K562 (cell line): ENCODE data around the gene MYO3B. TPM values are rescaled to one million over a fixed set of nuclear protein-coding genes. Genes with fewer than 3 reads are reported as not detected.
A peak's percentile ranks its signal among the peaks of the same experiment; 100 is the strongest.

Experiments
- E4F1 ChIP-seq: fragments of 250-450 bp; sonication (Bioruptor Pico); IDR thresholded peaks from 2 replicates; pipeline ENCODE4 v1.5.0; 2021; ENCODE audit warnings: mild to moderate bottlenecking, borderline replicate concordance
- GATAD2B ChIP-seq: fragments of 450-650 bp; IDR thresholded peaks from 2 replicates; pipeline ENCODE4 v1.6.1; 2017; ENCODE audit warnings: mild to moderate bottlenecking, borderline replicate concordance
- HSF4 ChIP-seq: fragments of 250-450 bp; sonication (Bioruptor Pico); IDR thresholded peaks from 2 replicates; pipeline ENCODE4 v2.1.2; 2022; ENCODE audit warnings: mild to moderate bottlenecking, moderate library complexity, borderline replicate concordance
- IFI16 ChIP-seq: fragments of 250-450 bp; sonication (Bioruptor Pico); IDR thresholded peaks from 2 replicates; pipeline ENCODE4 v2.1.2; 2022; ENCODE audit warnings: mild to moderate bottlenecking, inconsistent platforms
- MECOM ChIP-seq: fragments of 250-450 bp; sonication (Bioruptor Pico); IDR thresholded peaks from 2 replicates; pipeline ENCODE4 v1.8.0; 2022; ENCODE audit warnings: inconsistent platforms
- MTA3 ChIP-seq: fragments of 450-650 bp; formaldehyde crosslinking; IDR thresholded peaks from 2 replicates; pipeline ENCODE4 v1.6.1; 2017; ENCODE audit warnings: mild to moderate bottlenecking, borderline replicate concordance
- NR4A1 ChIP-seq, 2 experiments: fragments of 250-450 bp in 1 of 2; fragments of 450-650 bp in 1 of 2; sonication (Bioruptor Pico) in 1 of 2; IDR thresholded peaks; 2 replicates each; pipeline versions ENCODE4 v1.4.0 to v1.6.1; 2016 to 2020; ENCODE audit warnings: mild to moderate bottlenecking in 2 of 2, missing compliant biosample characterization in 1 of 2, missing genetic modification characterization in 1 of 2, moderate library complexity in 1 of 2
- ZFP1 ChIP-seq: fragments of 450-650 bp; formaldehyde crosslinking; IDR thresholded peaks from 2 replicates; pipeline ENCODE4 v1.4.0; 2020; ENCODE audit warnings: mild to moderate bottlenecking, mixed read lengths
- ZNF165 ChIP-seq: fragments of 250-450 bp; sonication (Bioruptor Pico); IDR thresholded peaks from 2 replicates; pipeline ENCODE4 v1.4.0; 2020; ENCODE audit warnings: borderline replicate concordance
- ZNF23 ChIP-seq: fragments of 250-450 bp; sonication (Bioruptor Pico); IDR thresholded peaks from 2 replicates; pipeline ENCODE4 v1.4.0; 2020; ENCODE audit warnings: mild to moderate bottlenecking
- ZNF253 ChIP-seq: fragments of 250-450 bp; sonication (Bioruptor Pico); conservative IDR thresholded peaks from 2 replicates; pipeline ENCODE4 v1.6.1; 2021; ENCODE audit warnings: mild to moderate bottlenecking
- polyA plus RNA-seq, 8 experiments: library from polyadenylated mRNA; depleted of rRNA in 4 of 8; stranded (reverse) in 5 of 8; unstranded in 3 of 8; fragments of >200 nt; fragmentation: Nextera tagmentation in 2 of 8; fragmentation: Illumina TruSeq in 1 of 8; extraction: Ambion mirVana in 2 of 8; extraction: Trizol in 1 of 8; gene quantifications; 2 replicates each; pipeline versions ENCODE4 v1.2.1 to v1.2.3, GENCODE V29; 2011 to 2014; ENCODE audit warnings: inconsistent platforms in 1 of 8, missing spikeins in 1 of 8
- total RNA-seq, 7 experiments: library from RNA; depleted of rRNA in 6 of 7; stranded (reverse); fragments of >200 nt in 6 of 7; fragmentation: Illumina TruSeq in 2 of 7; extraction: Trizol in 2 of 7; gene quantifications; 2 replicates each; pipeline versions ENCODE4 v1.2.1 to v1.2.3, GENCODE V29; 2011 to 2021; ENCODE audit warnings: low replicate concordance in 1 of 7
- TF ChIP-seq, protein P1 (sequence below): fragments of 250-450 bp; sonication (Bioruptor Pico); IDR thresholded peaks from 2 replicates; pipeline ENCODE4 v1.5.0; 2020; ENCODE audit warnings: mild to moderate bottlenecking
- TF ChIP-seq, protein P2 (sequence below), 3 experiments: fragments of 200-800 bp in 1 of 3; fragments of 250-450 bp in 1 of 3; fragments of 450-650 bp in 1 of 3; sonication (Bioruptor Pico) in 1 of 3; sonication (Bioruptor generic) in 1 of 3; formaldehyde crosslinking in 1 of 3; IDR thresholded peaks; 2 replicates each; pipeline versions ENCODE4 v1.6.1 to v1.8.0; 2016 to 2022; ENCODE audit warnings: mild to moderate bottlenecking in 2 of 3, missing genetic modification characterization in 2 of 3, missing compliant biosample characterization in 1 of 3, moderate library complexity in 1 of 3
- TF ChIP-seq, protein P3 (sequence below): fragments of 250-450 bp; sonication (Bioruptor Pico); IDR thresholded peaks from 2 replicates; pipeline ENCODE4 v1.4.0; 2020; ENCODE audit warnings: mild to moderate bottlenecking, moderate library complexity
- TF ChIP-seq, protein P4 (sequence below): fragments of 250-450 bp; sonication (Bioruptor Pico); IDR thresholded peaks from 2 replicates; pipeline ENCODE4 v1.8.0; 2022; ENCODE audit warnings: moderate library complexity, mild to moderate bottlenecking, inconsistent platforms

The MYO3B gene
- total and polyA plus RNA-seq, 9 of the 15 experiments (the other 6 are each of a cell fraction or from before 2014, with no cell fraction given): 2.7 to 6.5 (median 3.6) TPM

DNA sequence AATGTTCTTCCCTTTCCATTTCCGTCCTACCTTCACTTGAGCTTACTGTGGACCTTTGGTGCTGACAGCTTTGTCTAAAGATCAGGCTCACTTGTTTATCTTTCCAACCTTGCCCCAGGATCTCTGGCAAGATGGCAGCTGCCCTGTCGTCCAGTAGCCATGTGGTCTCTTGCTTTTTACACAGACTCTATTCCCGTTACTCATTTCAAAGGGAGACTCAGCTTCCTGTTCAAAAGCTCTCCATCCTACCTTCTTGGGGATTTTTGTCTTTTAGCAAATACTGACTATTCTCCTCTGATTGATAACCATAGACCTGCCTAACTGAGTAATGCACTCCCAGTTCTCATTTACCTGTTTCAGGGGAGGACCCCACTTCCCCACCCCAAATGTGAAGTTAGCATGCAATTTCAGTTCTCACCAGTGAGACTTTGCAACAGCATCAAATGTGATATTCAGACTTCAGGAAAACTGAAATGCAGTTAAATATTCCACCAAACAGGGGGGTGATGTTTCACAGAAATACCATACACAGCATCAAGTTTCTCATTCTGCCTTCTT is 184.4 kb downstream of the MYO3B start (continued):
- TF ChIP-seq, protein P1, sequence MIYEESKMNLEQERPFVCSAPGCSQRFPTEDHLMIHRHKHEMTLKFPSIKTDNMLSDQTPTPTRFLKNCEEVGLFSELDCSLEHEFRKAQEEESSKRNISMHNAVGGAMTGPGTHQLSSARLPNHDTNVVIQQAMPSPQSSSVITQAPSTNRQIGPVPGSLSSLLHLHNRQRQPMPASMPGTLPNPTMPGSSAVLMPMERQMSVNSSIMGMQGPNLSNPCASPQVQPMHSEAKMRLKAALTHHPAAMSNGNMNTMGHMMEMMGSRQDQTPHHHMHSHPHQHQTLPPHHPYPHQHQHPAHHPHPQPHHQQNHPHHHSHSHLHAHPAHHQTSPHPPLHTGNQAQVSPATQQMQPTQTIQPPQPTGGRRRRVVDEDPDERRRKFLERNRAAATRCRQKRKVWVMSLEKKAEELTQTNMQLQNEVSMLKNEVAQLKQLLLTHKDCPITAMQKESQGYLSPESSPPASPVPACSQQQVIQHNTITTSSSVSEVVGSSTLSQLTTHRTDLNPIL (CRISPR knock-in tag): no peak
- TF ChIP-seq ZNF23 (CRISPR knock-in tag) (no peak), ZNF253 (CRISPR knock-in tag) (no peak), MTA3 (no peak), ZFP1 (CRISPR knock-in tag) (0 out of 2 replicates have a peak, but pooled peaks have one; percentile 60), IFI16 (CRISPR knock-in tag) (0 out of 2 replicates have a peak, but pooled peaks have one; percentile 45), ZNF165 (0 out of 2 replicates have a peak, but pooled peaks have one; percentile 61), MECOM (0 out of 2 replicates have a peak, but pooled peaks have one; percentile 10), GATAD2B (no peak), HSF4 (CRISPR knock-in tag) (peak; percentile 19; the same call in 1 of the 2 replicates), E4F1 (CRISPR knock-in tag) (no peak), NR4A1 (CRISPR knock-in tag; IDR thresholded peaks at IDR 0.05) (no peak), NR4A1 (tag; IDR thresholded peaks at IDR 0.05) (peak; percentile 94)
- TF ChIP-seq, protein P2, sequence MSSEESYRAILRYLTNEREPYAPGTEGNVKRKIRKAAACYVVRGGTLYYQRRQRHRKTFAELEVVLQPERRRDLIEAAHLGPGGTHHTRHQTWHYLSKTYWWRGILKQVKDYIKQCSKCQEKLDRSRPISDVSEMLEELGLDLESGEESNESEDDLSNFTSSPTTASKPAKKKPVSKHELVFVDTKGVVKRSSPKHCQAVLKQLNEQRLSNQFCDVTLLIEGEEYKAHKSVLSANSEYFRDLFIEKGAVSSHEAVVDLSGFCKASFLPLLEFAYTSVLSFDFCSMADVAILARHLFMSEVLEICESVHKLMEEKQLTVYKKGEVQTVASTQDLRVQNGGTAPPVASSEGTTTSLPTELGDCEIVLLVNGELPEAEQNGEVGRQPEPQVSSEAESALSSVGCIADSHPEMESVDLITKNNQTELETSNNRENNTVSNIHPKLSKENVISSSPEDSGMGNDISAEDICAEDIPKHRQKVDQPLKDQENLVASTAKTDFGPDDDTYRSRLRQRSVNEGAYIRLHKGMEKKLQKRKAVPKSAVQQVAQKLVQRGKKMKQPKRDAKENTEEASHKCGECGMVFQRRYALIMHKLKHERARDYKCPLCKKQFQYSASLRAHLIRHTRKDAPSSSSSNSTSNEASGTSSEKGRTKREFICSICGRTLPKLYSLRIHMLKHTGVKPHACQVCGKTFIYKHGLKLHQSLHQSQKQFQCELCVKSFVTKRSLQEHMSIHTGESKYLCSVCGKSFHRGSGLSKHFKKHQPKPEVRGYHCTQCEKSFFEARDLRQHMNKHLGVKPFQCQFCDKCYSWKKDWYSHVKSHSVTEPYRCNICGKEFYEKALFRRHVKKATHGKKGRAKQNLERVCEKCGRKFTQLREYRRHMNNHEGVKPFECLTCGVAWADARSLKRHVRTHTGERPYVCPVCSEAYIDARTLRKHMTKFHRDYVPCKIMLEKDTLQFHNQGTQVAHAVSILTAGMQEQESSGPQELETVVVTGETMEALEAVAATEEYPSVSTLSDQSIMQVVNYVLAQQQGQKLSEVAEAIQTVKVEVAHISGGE (CRISPR knock-in tag; IDR thresholded peaks at IDR 0.05): 0 out of 6 replicates have a peak, but pooled peaks of 1 of the 3 experiments have one; percentile 28
- TF ChIP-seq, protein P3, sequence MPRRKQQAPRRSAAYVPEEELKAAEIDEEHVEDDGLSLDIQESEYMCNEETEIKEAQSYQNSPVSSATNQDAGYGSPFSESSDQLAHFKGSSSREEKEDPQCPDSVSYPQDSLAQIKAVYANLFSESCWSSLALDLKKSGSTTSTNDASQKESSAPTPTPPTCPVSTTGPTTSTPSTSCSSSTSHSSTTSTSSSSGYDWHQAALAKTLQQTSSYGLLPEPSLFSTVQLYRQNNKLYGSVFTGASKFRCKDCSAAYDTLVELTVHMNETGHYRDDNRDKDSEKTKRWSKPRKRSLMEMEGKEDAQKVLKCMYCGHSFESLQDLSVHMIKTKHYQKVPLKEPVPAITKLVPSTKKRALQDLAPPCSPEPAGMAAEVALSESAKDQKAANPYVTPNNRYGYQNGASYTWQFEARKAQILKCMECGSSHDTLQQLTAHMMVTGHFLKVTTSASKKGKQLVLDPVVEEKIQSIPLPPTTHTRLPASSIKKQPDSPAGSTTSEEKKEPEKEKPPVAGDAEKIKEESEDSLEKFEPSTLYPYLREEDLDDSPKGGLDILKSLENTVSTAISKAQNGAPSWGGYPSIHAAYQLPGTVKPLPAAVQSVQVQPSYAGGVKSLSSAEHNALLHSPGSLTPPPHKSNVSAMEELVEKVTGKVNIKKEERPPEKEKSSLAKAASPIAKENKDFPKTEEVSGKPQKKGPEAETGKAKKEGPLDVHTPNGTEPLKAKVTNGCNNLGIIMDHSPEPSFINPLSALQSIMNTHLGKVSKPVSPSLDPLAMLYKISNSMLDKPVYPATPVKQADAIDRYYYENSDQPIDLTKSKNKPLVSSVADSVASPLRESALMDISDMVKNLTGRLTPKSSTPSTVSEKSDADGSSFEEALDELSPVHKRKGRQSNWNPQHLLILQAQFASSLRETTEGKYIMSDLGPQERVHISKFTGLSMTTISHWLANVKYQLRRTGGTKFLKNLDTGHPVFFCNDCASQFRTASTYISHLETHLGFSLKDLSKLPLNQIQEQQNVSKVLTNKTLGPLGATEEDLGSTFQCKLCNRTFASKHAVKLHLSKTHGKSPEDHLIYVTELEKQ (CRISPR knock-in tag): peak; percentile 58; the same call in 1 of the 2 replicates
- TF ChIP-seq, protein P4, sequence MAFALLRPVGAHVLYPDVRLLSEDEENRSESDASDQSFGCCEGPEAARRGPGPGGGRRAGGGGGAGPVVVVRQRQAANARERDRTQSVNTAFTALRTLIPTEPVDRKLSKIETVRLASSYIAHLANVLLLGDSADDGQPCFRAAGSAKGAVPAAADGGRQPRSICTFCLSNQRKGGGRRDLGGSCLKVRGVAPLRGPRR: 0 out of 2 replicates have a peak, but pooled peaks have one; percentile 13
